ENCODE data around the gene TMTC4.
"Not testable (repeated sequence)": the region's sequence is repeated elsewhere in the genome, so short reads cannot be mapped to it uniquely, and the experiment has no call there.

TMTC4 gene, protein sequence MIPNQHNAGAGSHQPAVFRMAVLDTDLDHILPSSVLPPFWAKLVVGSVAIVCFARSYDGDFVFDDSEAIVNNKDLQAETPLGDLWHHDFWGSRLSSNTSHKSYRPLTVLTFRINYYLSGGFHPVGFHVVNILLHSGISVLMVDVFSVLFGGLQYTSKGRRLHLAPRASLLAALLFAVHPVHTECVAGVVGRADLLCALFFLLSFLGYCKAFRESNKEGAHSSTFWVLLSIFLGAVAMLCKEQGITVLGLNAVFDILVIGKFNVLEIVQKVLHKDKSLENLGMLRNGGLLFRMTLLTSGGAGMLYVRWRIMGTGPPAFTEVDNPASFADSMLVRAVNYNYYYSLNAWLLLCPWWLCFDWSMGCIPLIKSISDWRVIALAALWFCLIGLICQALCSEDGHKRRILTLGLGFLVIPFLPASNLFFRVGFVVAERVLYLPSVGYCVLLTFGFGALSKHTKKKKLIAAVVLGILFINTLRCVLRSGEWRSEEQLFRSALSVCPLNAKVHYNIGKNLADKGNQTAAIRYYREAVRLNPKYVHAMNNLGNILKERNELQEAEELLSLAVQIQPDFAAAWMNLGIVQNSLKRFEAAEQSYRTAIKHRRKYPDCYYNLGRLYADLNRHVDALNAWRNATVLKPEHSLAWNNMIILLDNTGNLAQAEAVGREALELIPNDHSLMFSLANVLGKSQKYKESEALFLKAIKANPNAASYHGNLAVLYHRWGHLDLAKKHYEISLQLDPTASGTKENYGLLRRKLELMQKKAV

DNA sequence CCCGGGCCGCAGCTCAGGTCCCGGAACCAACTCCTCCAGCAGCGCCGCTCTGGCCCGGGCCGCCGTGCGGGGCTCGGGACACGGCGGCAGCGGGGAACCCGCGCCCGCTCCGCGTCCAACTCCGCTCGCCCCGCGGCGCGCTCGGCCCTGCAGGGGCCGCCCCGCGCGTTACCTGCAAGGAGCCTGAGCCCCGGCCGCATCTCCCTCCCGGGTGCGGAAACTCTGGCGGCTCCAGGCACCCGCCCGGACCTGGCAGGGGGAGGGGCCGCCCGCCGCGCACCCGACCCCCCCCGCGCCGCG is at the start of gene TMTC4:
Gene TMTC4 (minus strand): TSS at position 224 of the 300 bp plus-strand sequence. CDS start 4,433 bp downstream, outside the sequence.
- peak in 1 of 2 donors; percentile 6 for DNase-seq

GRCh38 chr13:100722517-100722916 is 47.9 kb upstream of the TMTC4 start:
- no peak for DNase-seq

- DNase-seq: peak; percentile 4 to 64
Observed at GRCh38 chr13:100721885-100722512, 47.4 kb upstream of the TMTC4 start.

- DNase-seq: no peak
Observed at GRCh38 chr13:100715604-100716003, 41.0 kb upstream of the TMTC4 start.

DNA sequence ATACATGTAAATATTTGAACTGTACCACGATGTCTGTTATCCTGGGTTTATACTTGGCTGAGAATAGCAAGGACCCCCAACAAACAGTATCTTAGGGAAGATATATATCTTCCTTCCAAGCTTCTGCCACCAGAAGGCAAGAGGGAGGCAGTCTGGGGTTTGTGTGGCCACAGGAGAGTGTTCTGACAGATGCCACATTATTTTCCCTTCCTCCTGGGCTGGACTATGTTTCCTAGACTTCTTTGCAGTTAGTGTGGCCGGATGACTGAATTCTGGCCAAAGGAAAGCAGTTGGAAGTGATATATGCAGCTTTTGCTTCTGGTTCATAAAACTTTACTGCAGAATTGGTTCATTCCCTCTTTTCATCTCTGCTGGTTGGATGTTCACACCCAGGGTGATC is 39.9 kb upstream of the TMTC4 start:
- no peak for DNase-seq

GRCh38 chr13:100710176-100710575 is 35.6 kb upstream of the TMTC4 start:
- no peak for DNase-seq

DNA sequence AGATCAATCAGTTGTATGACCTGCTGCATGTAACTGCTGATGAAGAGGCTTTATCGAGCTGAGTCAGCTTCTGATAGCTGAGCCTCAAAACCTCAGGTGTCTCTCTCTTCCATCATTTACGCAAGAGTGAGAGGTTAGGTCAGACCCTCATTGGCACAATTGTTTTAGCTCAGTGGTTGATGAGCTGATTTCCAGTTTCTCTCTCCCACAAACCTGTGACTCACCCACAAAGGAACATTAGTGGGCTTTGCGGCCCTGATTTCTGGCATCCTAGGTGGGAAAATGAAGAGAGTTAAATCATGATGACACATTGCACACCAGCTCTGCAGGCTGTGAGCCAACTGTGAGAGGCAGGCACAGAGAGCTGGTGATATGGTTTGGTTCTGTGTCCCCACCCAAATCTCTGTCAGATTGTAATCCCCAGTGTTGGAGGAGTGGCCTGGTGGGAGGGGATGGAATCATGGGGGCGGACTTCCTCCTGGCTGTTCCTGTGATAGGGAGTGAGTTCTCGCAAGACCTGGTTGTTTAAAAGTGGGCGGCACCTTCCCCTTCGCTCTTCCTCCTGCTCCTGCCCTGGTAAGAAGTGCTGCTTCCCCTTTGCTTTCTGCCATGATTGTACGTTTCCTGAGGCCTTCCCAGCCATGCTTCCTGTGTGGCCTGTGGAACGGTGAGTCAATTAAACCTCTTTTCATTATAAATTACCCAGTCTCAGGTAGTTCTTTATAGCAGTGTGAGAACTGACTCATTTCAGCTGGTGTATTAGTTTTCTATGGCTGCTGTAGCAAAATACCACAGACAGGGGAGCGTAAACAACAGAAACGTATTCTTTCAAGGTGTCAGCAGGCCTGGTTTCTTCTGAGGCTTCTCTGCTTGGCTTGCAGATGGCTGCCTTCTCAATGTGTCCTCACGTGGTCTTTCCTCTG is 33.5 kb upstream of the TMTC4 start:
- DNase-seq: no peak

DNA sequence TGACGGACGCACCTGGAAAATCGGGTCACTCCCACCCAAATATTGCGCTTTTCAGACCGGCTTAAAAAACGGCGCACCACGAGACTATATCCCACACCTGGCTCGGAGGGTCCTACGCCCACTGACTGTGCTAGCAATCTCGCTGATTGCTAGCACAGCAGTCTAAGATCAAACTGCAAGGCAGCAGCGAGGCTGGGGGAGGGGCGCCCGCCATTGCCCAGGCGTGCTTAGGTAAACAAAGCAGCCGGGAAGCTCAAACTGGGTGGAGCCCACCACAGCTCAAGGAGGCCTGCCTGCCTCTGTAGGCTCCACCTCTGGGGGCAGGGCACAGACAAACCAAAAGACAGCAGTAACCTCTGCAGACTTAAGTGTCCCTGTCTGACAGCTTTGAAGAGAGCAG is 23.7 kb upstream of the TMTC4 start:
- DNase-seq: not testable (repeated sequence)

DNA sequence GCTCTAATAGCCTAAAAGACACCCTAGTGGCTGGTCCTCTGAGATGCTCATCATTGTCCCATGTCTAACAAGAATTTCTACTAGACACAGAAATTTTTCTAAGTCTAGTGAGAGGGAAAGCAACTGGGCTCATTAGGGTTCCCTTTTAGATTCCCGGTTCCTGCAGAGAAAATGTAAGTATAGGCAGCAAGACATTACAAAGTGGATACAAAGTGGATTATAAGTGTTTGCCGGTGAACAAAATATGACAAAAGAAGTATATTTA is 20.8 kb upstream of the TMTC4 start:
- no peak for DNase-seq

DNA sequence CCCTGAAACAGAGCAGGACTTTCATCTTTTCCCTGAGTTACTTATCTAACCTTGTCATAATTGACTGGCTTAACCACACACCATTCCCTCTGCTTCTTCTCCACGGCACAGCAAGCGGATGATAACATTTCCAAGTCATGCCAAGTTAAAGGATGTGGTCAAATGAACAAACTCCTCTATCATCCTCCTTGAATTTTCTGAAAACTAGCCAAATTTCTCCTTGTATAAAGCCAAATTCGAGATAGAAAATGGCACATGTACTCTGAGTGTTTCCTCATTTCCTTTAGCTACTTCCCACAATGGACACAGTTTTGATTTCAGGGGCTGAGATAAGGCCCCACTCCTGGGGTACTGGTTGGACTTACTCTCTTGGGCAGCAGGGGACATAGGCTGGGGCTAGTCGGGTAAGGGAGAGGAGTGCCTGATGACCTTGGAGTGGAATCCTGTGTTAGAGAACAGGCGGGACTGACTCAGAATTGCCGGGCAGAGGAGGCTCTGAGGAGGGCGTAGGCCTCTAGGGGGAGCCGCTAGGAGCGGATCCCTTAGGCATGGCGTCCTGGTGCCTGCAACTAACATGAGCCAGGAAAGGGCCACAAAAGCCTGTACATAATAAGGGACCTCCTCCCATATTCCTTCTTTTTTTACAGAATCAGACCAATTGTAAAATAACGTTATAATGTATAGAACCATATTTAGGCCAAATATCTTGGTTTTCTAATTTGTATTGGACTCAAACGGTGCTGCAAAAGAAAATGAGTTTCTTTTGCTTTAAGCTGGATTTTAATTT is 20.3 kb upstream of the TMTC4 start:
- DNase-seq: no peak

- DNase-seq: no peak
Observed at GRCh38 chr13:100689191-100689590, 14.6 kb upstream of the TMTC4 start.

DNA sequence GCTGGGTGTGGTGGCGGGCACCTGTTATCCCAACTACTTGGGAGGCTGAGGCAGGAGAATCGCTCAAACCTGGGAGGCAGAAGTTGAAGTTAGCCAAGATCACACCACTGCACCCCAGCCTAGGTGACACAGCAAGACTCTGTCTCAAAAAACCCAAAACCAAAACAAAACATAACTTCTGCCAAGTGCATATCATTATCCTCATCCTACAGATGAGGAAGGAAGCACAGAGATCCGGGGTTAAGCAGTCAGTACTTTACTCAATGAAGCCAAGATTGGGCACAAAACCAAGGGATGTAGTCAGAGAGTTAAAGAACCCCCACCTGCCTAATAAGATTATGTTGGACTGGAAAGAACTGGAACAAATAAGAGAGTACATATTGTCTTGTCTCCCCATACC is 5.5 kb upstream of the TMTC4 start:
- DNase-seq: no peak

- not testable (repeated sequence) for DNase-seq
Observed at GRCh38 chr13:100677128-100677527, 2.5 kb upstream of the TMTC4 start.

DNA sequence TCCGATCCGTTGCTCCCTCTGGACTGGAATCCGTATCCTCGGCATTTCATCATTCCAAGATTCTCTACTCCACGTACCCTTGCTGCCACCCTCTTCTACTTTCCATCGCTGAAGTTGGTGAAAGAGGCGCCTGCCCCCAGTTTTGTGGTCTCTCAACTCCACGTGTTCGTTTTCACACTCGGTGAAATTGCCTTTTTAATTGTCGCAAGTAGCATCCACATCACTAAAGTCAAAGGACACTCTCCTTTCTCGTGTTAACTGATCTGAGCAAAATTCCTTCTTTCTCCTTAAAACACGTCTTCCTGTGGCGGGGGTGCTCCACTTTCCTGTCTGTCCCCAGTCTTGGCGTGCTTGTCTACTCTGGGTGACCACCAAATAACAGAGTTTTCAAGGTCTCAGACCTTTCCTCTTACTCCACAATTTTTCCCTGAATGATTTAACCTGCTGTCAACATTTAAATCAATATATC is 1.1 kb upstream of the TMTC4 start:
- DNase-seq: peak in 1 of 2 donors; percentile 0

DNA sequence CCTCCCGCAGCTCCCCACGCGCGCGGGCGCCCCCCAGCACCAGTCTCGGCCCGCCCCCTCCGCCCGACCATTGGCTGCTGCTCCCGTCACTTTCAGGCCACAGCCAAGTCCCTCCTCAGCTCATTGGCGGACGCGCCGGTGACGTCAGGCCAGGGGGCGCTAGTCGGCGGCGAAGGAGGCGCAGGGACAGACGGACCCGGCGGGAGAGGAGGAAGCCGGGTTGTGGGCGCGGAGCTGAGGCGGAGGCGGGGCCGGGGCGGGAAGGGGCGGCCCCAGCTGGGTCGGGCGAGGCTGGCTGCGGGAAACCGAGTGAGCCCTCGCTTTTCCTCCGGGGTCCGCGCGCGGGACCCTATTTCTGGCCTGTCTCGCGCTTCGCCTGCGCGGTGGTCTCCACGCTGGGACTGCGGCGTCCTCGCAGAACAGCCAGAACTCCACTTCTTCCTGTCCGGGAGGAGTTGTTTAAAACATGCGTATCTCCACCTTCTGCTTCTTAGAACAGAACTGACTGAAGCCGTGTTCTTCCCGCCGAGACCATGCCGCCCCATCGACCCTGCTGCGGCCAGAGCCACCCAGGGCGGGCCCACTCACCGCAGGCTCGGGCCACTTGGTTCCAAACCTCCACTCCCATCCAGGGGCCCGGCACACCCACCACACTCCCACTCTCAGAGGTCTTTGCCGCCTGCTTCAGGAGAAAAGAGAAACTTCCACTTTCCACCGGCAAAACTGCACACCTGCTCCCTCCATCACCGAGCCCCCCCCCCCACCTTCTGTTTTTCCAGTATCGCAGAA is 471 bp upstream of the TMTC4 start:
- peak; percentile 94 to 98 for DNase-seq

DNA sequence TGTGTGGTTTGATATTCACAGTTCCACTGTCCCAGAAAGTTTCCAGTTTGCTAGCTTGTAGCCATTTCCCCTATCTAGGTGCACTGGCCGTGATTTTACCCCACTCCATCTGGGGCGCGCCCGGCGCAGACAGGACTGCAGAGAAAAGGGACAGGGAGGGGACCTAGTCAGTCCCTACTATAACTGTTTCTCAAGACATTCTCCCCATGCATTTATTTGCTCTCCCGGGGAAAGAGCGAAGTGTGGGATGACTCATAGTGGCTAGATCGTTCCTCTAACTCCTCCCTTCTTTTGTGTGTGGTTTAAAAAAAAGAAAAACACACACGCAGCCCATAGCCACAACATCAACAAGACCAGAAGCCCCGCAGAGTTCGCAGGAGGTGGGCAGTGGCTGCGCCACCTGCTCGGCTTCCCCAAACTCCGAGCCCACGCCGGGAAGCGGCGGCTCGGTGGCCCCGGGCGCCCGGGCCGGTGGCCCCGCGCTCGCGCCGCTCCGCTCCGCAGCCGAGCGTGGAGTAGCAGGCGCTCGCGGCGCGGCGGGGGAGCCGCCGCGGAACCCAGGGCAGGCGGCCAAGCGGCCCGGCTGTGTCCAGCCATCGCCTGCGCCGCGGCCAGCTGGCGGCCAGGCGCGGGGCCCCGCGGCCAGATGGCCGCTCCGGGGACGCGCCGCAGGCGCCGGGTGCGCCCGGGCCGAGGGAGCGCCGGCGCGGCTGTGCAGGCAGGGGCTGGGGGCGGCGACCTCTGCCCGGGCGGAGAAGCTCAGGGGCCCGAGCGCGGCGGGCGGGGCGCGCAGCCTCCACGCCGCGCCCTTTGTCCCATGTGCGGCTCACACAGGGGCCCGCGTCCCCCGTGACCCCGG is 653 bp downstream of the TMTC4 start:
- peak; percentile 60 to 62 for DNase-seq

- no peak for DNase-seq
Observed at GRCh38 chr13:100673376-100673712, 1.3 kb downstream of the TMTC4 start.

- no peak for DNase-seq
Observed at GRCh38 chr13:100671389-100672182, 3.0 kb downstream of the TMTC4 start.

DNA sequence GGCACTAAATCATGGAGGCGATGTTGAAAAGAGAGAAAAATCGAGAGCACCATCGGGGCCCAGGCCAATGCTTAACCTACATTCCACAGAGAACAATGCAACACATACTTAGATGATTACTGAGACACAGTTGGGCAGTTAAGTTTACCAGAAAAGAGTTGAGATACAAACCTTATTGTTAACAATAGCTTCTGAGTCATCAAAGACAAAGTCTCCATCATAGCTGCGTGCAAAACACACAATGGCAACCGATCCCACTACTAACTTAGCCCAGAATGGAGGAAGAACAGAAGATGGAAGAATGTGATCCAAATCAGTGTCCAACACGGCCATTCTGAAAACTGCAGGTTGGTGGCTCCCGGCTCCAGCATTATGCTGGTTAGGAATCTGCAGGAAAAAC is 6.2 kb downstream of the TMTC4 start:
- DNase-seq: no peak

All from inflammatory macrophage treated with lipopolysaccharide for 1 hour (primary cell).